C4-2B (cell line): Measurements from ENCODE around the gene EDAR.

ENCODE experiments used
- H3K27ac ChIP-seq: fragments of 450-650 bp; 2 replicates; pipeline ENCODE4 v1.5.1; 2017
- CTCF ChIP-seq: fragments of 450-650 bp; conservative IDR thresholded peaks from 2 replicates; pipeline ENCODE4 v1.5.1; 2017; ENCODE audit warnings: mild to moderate bottlenecking
- ZFX ChIP-seq: fragments of 450-650 bp; IDR thresholded peaks from 2 replicates; pipeline ENCODE4 v1.6.1; 2017

Gene EDAR

DNA sequence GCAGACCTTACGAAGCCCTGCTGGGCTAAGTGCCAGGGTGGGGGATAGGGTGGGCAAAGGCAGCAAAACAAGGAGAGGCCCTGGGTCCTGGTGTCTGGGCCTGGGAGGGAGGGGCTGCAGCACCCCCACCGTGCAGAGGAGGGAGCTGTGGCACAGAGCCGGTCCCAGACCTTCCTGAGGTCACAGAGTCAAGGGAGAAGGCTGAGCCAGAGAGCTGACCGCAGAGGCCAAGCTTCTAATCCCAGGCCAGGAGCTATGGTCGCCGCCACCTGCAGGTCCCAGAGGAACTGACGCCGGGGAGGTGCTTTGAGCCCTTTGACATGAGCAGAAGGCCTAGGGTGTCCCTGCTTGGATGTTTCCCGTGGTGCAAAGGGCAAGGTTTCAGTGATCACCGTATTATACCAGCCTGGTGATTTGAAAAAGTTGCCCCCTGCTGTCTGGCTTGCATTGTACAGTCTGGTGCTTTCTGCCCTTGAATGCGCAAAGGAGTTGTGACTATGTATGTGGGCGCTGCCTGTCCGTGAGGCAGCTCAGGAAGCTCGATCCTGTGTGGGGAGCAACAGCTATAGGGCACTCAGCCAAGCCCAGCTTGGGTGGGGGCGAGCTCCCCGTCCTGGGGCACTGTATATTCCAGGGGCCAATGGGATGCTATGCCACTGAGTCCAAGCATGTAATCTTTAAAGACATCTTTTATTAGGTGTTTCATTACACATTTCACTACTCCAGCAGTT, 44.3 kb downstream of the EDAR start:
- no peak for TF ChIP-seq ZFX
- no peak; the same call in 1 of the 2 replicates for TF ChIP-seq CTCF
- no peak overlapping the region for H3K27ac ChIP-seq

GRCh38 chr2:108943751-108944150, 45.3 kb downstream of the EDAR start:
- H3K27ac ChIP-seq = no peak overlapping the region
- no peak for TF ChIP-seq ZFX
- no peak for TF ChIP-seq CTCF

GRCh38 chr2:108942888-108943287, 46.1 kb downstream of the EDAR start:
- H3K27ac ChIP-seq = no peak overlapping the region
- TF ChIP-seq CTCF (no peak), ZFX (no peak)

GRCh38 chr2:108942231-108942825, 46.7 kb downstream of the EDAR start:
- no peak for TF ChIP-seq ZFX
- TF ChIP-seq CTCF = no peak
- H3K27ac ChIP-seq = no peak overlapping the region

DNA sequence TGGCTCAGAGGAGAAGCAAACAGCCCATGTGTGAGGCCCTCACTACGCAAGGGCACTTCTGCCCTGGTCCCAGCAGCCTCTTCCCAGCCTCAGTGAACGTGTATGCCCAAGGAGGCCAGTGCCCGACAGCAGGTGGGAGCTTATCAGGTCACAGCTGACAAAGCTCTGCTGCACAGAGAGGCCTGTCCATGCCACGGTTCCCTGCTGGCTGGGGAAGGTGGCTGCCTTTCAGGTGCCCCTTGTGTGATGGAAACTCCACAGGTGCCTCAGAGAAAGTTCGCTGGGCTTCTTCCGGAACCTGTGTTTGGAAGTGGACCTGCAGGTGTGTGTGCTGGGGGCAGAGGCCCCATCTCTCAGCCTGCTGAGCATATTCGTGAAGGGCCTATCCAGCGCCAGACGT, 47.3 kb downstream of the EDAR start:
- TF ChIP-seq ZFX (no peak), CTCF (no peak)
- H3K27ac ChIP-seq = no peak overlapping the region

DNA sequence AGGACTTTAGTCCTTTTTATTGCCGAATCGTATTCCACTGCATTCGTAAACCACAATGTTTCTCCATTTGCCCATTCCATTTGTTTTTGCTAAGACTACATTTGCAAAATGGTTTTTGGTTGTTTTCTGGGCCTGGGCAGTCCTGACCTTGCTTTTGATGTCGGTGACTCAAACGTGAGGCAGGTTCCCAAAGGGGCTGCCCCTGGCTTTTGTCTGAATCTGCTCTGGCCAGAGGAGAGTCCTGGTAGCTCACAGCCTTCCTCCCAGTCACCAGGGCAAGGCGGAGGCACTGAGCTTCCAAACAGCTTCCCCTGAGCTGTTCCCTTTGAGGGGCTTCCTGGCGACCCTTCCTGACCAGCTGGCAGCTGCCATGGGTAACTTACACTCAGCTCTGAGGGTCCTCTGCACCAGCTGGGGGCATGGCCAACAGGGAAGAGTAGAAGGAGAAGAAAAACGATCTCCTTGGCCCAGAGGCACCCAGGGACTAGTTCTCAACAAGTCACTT, 47.8 kb downstream of the EDAR start:
- TF ChIP-seq ZFX = no peak
- no peak for TF ChIP-seq CTCF
- H3K27ac ChIP-seq = no peak overlapping the region

DNA sequence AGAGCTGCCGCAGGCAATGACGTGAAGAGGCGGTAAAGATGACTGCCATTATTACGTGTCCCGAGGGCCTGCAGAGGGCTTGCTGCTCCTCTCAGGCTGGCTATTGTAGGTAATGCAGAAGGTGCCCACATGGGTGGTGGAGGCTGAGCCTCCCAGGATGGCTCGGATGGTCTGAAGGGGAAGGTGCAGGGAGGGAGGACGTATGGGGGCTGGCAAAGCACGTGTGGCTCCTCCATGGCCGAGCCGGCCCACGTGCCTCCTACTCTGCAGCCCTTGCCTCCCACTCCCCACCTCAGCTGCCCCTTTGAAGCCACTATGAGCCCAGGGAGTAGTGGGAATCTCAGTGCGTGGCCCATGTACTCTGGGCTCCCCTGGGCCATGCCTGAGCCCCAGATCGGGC, 48.9 kb downstream of the EDAR start:
- no peak overlapping the region for H3K27ac ChIP-seq
- TF ChIP-seq CTCF = no peak
- TF ChIP-seq ZFX = no peak
